DND-41 (cell line): ENCODE data around the gene MB21D2.
"Not testable (repeated sequence)": the region's sequence is repeated elsewhere in the genome, so short reads cannot be mapped to it uniquely, and the experiment has no call there.

Source experiments
- ATAC-seq: fragments of 200-7000 bp; cut with Tn5 transposase; 3 replicates; pipeline ENCODE4 v1.9.1; 2021; ENCODE audit warnings: low read depth; ENCODE audit not compliant: insufficient read depth
- DNase-seq: peaks from one replicate; pipeline ENCODE4 v3.0.0-alpha.2; 2020
- H2AFZ ChIP-seq: 2 replicates; pipeline ENCODE4 v1.6.0; 2012; ENCODE audit warnings: low read depth, low read length
- H3K27ac ChIP-seq: 2 replicates; pipeline ENCODE4 v1.5.1; 2012; ENCODE audit warnings: low read length, inconsistent platforms
- H3K27me3 ChIP-seq: fragments of 200-600 bp; sonication (generic); 2 replicates; pipeline ENCODE4 v1.6.0; 2012; ENCODE audit warnings: low read length, mild to moderate bottlenecking, inconsistent platforms; ENCODE audit not compliant: insufficient read depth, poor library complexity
- H3K36me3 ChIP-seq: 2 replicates; pipeline ENCODE4 v1.5.1; 2012; ENCODE audit warnings: low read length, inconsistent platforms; ENCODE audit not compliant: insufficient read depth
- H3K4me1 ChIP-seq: 2 replicates; pipeline ENCODE4 v1.5.1; 2012; ENCODE audit warnings: mild to moderate bottlenecking, low read length; ENCODE audit not compliant: insufficient read depth
- H3K4me2 ChIP-seq: 2 replicates; pipeline ENCODE4 v1.6.0; 2012; ENCODE audit warnings: mild to moderate bottlenecking, moderate library complexity, low read length, inconsistent platforms; ENCODE audit not compliant: insufficient read depth
- H3K4me3 ChIP-seq, 2 experiments: fragments of 200-600 bp in 1 of 2; shearing (Covaris generic) in 1 of 2; 2 replicates each; pipeline ENCODE4 v1.5.1; 2012 to 2016; ENCODE audit warnings: inconsistent platforms in 2 of 2, low read length in 2 of 2, mild to moderate bottlenecking in 2 of 2, low read depth in 1 of 2, moderate library complexity in 1 of 2
- H3K79me2 ChIP-seq: 2 replicates; pipeline ENCODE4 v1.6.0; 2012; ENCODE audit warnings: low read length, inconsistent platforms; ENCODE audit not compliant: insufficient read depth
- H3K9ac ChIP-seq: 2 replicates; pipeline ENCODE4 v1.6.0; 2012; ENCODE audit warnings: low read depth, mild to moderate bottlenecking, inconsistent platforms, low read length, moderate library complexity
- H3K9me3 ChIP-seq: 2 replicates; pipeline ENCODE4 v1.5.1; 2012; ENCODE audit warnings: low read length, moderate library complexity, mild to moderate bottlenecking, inconsistent platforms; ENCODE audit not compliant: insufficient read depth, severe bottlenecking
- H4K20me1 ChIP-seq: 2 replicates; pipeline ENCODE4 v1.6.0; 2012; ENCODE audit warnings: low read length; ENCODE audit not compliant: insufficient read depth
- CTCF ChIP-seq: IDR thresholded peaks from 2 replicates; pipeline ENCODE4 v1.5.1; 2012; ENCODE audit warnings: borderline replicate concordance, low read length, moderate library complexity, mild to moderate bottlenecking; ENCODE audit not compliant: poor library complexity, severe bottlenecking; ENCODE audit errors: extremely low read depth
- EZH2 ChIP-seq: IDR thresholded peaks from 3 replicates; pipeline ENCODE4 v1.6.1; 2012; ENCODE audit warnings: borderline replicate concordance, low read depth, mild to moderate bottlenecking, moderate library complexity, low read length, inconsistent platforms; ENCODE audit not compliant: severe bottlenecking

MB21D2 gene

GRCh38 chr3:192917404-192918274, at the start of gene MB21D2:
TSS of gene MB21D2 (minus strand) at chr3:192917856. CDS start at chr3:192917840, 16 bp downstream.
- Histone ChIP-seq H3K27me3 (peaks cover 32% of the 10 kb centered on the region), H3K4me1 (no peaks in the 10 kb centered on the region), H3K9me3 (no peaks in the 10 kb centered on the region), H4K20me1 (no peaks in the 10 kb centered on the region), H3K79me2 (no peaks in the 10 kb centered on the region), H3K27ac (no peak within 1 kb of the TSS), H3K9ac (no peak within 1 kb of the TSS), H2AFZ (no peak within 1 kb of the TSS), H3K36me3 (no peaks in the 10 kb centered on the region), H3K4me3 (no peak within 1 kb of the TSS), H3K4me2 (no peak within 1 kb of the TSS)
- ATAC-seq, result peak; percentile 62
- no peak for TF ChIP-seq EZH2
- TF ChIP-seq CTCF, result no peak
- peak; percentile 14 for DNase-seq

- not testable (repeated sequence) for H3K27me3 ChIP-seq, H3K4me1 ChIP-seq, DNase-seq, H3K9me3 ChIP-seq, H3K4me3 ChIP-seq, ATAC-seq, H4K20me1 ChIP-seq, H3K36me3 ChIP-seq, H3K4me2 ChIP-seq, H3K27ac ChIP-seq, H3K79me2 ChIP-seq, H2AFZ ChIP-seq, H3K9ac ChIP-seq
Observed at GRCh38 chr3:192964959-192965719, 47.5 kb upstream of the MB21D2 start.

GRCh38 chr3:192959773-192960172, 42.1 kb upstream of the MB21D2 start:
- no peaks in the 10 kb centered on the region for H3K9me3 ChIP-seq
- H4K20me1 ChIP-seq, result no peaks in the 10 kb centered on the region
- no peak overlapping the region for H3K9ac ChIP-seq
- no peak for DNase-seq
- no peak for ATAC-seq
- no peak overlapping the region for H3K4me2 ChIP-seq
- no peak overlapping the region for H2AFZ ChIP-seq
- TF ChIP-seq EZH2 (no peak), CTCF (no peak)
- H3K36me3 ChIP-seq, result no peaks in the 10 kb centered on the region
- no peak overlapping the region for H3K27ac ChIP-seq
- H3K27me3 ChIP-seq, result no peaks in the 10 kb centered on the region
- no peaks in the 10 kb centered on the region for H3K79me2 ChIP-seq
- no peak overlapping the region for H3K4me3 ChIP-seq
- no peaks in the 10 kb centered on the region for H3K4me1 ChIP-seq
